GM12801 (cell line): Measurements from ENCODE around the gene AQP1.

Experiments used
- CTCF ChIP-seq: IDR thresholded peaks from one replicate; pipeline ENCODE4 v1.5.1; 2011; ENCODE audit warnings: control low read depth; ENCODE audit not compliant: insufficient read length; ENCODE audit errors: extremely low read depth

The AQP1 gene

DNA sequence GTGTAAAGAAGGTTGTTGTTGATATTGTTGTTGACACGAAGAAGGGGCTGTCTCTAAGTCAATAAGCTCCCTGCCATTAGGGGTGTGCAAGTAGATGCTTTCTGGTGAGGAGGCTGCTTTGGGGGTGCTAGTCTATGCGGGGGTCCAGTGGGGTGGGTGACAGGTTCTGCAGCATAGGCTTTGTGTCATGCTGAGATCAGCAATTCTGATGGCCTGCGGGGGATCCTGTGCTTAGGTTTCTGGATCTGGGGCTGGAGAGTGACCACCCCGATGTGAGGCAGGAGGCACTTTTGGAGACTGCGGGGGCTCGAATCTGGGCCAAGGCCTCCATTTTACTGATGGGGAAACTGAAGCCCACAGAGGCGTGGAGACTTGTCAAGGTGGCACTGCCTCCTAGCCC is 5.1 kb downstream of the AQP1 start:
- no peak for TF ChIP-seq CTCF

DNA sequence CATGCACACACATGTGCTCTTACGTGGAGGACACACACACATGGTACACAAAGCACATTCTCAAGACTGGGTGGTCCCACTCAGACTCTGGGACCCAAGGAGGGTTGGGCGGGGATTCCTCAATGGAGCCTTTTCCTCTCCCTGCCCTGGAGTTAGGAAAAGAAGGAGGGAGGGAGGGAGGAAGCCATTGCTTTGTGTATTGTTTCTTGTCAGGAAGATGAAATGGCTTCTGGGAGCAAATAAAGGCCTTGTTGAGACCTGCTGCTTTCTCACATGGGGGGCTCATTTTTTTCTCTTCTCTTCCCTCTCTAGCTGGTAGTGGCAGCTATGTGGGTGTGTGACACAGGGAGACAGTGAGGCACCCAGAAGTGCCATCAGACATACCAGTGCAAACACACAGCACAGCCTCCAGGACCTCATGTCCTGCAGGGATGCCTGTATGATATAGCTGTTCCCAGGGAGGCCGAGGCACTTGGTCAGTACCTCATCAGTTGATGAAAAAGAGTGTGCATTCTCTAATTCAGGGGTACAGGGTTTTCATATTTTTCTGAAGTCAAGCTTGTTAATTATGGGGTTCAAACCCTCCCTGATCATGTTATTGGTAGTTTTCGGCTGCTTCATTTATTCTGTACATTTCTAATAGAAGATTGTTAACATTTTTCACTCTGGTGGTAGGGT is 5.7 kb downstream of the AQP1 start:
- TF ChIP-seq CTCF = no peak

- TF ChIP-seq CTCF = no peak
These were observed 7.0 kb downstream of the AQP1 start for GRCh38 chr7:30918676-30919075.

DNA sequence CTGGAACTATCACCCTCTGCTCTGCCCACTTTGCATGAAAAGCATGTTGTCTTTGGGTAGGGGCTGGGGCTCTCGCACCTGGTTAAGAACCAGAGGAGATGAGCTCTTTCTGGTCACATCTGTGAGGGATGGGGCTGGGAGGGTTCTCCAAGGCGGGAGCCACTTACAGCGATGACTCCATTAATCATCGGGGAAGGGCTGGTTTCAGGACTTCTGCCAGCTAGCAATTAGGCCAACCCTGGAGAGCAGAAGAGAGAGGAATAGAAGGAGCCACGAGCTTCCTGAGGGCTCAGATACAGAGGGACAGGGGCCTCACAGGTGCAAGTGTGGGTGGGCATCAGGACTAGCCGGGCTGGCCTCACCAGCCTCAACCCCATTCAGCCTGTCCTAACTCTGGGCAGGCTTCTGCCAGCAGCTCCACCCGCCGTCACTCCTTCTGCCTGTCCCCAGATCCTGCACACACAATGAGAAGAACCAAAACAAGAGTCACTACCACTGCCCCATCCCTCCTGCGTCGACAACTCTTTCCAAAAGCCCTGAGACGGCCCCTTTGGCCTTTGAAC is 8.4 kb downstream of the AQP1 start:
- no peak for TF ChIP-seq CTCF

DNA sequence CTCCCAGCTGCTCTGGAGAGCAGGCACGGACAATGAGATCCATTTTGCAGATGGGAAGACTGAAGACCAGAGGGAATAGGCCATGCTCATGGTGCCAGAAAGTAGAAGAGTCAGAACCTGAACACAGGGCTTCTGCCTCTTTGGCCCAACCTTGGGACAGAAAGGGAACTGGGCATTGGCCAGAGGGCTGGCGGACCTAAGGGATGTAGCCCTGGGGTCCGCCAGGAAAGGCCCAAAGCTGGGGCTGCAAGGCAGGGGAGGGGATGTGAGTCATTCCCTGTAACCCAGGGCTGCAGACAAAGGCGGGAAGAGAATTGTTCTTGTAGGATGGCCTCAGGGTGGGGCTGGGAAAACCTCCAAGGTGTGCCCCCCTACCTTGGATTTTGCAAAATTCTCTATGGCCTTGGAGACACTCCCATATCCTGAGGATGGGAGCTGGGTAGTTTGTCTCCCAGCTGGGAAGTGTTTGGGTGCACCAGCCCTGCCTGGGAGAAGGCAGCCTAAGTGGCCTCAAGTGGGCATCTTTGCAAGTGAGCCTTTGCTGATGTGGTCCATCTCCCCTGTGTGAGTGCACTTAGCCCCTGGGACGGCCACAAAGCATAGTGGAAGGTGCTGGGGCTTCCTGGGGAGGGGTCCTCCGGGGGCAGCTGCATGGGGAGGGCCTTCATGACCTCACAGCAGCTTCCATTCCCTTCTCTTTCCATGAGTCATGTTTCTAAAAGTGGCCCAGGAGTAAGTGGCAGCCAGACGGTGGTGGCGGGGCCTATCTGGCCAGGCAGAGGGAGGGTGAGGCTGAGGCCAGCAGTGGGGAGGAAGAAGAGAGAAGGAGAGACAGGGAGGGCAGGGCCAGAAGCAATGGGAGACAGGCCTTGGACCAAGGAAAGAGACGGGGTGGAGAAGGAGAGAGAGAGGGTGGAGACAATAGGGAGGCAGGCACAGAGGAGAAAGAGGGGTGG is 9.2 kb downstream of the AQP1 start:
- TF ChIP-seq CTCF = no peak

GRCh38 chr7:30921540-30922401 is 10.1 kb downstream of the AQP1 start:
- no peak for TF ChIP-seq CTCF
